ENCODE measurements around the gene KLHL7.

The KLHL7 gene

GRCh38 chr7:23210506-23210905 is 104.9 kb downstream of the KLHL7 start:
- no peaks in the 10 kb centered on the region for H4K20me1 ChIP-seq
- peaks cover 0 to 36% (median 0%) of the 10 kb centered on the region in 10 experiments; a peak in 8 of 20 replicates for H3K4me1 ChIP-seq
- peak overlapping the region in 2 of 11 experiments; percentile 7 to 65; a peak in 4 of 22 replicates for H3K4me2 ChIP-seq
- H3K9ac ChIP-seq = no peak overlapping the region
- H3K4me3 ChIP-seq = no peak overlapping the region
- no peaks in the 10 kb centered on the region for H3K27me3 ChIP-seq
- no peak for TF ChIP-seq Cebpa-rat (IDR thresholded peaks at IDR 0.05)
- peaks cover 0 to 11% (median 9%) of the 10 kb centered on the region in 11 experiments; a peak in 15 of 22 replicates for H3K36me3 ChIP-seq
- H3K27ac ChIP-seq = no peak overlapping the region
- H3K9me3 ChIP-seq (replicated peaks in 1 of 11) = peaks cover 0 to 10% (median 8%) of the 10 kb centered on the region in 11 experiments; a peak in 12 of 22 replicates

DNA sequence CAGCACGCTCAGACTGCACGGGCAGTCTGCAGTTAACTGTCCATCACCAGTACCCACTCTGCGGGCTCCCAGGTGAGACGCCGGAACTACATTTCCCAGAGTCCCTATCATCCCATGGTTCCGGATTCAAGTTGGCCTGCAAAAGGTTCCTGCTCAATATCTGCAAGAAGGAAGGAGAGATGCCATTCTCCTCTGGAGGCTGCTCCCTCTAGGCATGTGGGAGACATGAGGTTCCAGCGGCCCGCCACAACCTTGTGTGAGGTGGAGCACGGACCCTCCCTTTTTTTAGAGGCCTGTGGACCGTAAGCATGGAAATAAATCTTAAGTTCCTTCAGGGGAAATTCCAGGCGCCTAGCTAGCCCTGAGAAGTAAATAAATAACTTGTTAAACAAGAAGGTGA is 106.0 kb downstream of the KLHL7 start:
- H3K27ac ChIP-seq = no peak overlapping the region
- no peak overlapping the region for H3K4me3 ChIP-seq
- H3K36me3 ChIP-seq = peaks cover 0 to under 1% (median 0%) of the 10 kb centered on the region in 11 experiments; a peak in 1 of 22 replicates
- H3K4me1 ChIP-seq = peaks cover 0 to 46% (median 0%) of the 10 kb centered on the region in 10 experiments; a peak in 8 of 20 replicates
- no peak for TF ChIP-seq Cebpa-rat (IDR thresholded peaks at IDR 0.05)
- H3K27me3 ChIP-seq = no peaks in the 10 kb centered on the region
- no peak overlapping the region for H3K9ac ChIP-seq
- no peaks in the 10 kb centered on the region for H4K20me1 ChIP-seq
- H3K4me2 ChIP-seq = no peak overlapping the region
- H3K9me3 ChIP-seq (replicated peaks in 1 of 11) = no peaks in the 10 kb centered on the region

DNA sequence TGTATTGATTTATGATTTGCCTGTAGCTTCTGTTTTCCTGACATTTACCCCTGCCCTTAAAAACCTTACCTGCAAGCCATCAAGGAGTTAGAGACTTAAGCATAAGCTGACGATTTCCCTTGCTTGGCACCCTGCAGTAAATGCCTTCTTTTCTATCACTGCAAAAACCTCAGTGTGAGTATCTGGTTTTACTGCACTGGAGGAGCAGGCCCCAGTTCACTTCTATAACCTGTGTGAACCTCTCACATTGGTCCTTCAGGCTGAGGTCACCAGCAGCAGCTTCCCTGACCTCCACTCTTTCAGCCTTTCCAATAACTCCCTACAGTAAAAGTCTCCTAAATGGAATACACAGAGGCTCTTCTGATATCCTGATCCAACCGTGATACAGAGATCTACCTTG is 106.8 kb downstream of the KLHL7 start:
- no peaks in the 10 kb centered on the region for H4K20me1 ChIP-seq
- peak overlapping the region in 1 of 11 experiments; percentile 48; a peak in 1 of 22 replicates for H3K4me2 ChIP-seq
- H3K27ac ChIP-seq = no peak overlapping the region; a peak in 1 of 22 replicates
- H3K9ac ChIP-seq = no peak overlapping the region
- TF ChIP-seq Cebpa-rat (IDR thresholded peaks at IDR 0.05) = no peak
- H3K4me3 ChIP-seq = no peak overlapping the region
- no peaks in the 10 kb centered on the region for H3K27me3 ChIP-seq
- no peaks in the 10 kb centered on the region for H3K36me3 ChIP-seq
- peaks cover 0 to 51% (median 0%) of the 10 kb centered on the region in 10 experiments; a peak in 8 of 20 replicates for H3K4me1 ChIP-seq
- H3K9me3 ChIP-seq (replicated peaks in 1 of 11) = no peaks in the 10 kb centered on the region

DNA sequence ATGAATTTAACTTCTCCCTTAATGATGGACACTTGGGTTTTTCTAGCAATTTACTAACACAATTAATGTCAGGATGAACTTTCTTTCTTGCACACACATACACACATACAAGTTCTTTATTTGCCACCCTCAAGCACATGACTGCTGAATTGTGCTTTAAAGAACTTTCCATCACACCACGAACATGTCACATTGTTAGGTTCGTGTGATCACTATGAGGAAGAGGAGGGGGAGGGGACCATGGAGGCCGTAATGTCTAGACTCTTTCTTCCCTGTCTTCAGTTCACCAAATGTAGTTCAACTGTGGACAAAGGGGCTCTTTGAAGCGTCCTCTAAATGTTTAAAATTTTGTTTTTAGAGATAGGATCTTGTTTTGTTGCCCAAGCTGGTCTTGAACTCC is 107.3 kb downstream of the KLHL7 start:
- peaks cover 0 to 50% (median 0%) of the 10 kb centered on the region in 10 experiments; a peak in 8 of 20 replicates for H3K4me1 ChIP-seq
- H3K4me3 ChIP-seq = no peak overlapping the region
- H3K36me3 ChIP-seq = no peaks in the 10 kb centered on the region
- H3K9me3 ChIP-seq (replicated peaks in 1 of 11) = no peaks in the 10 kb centered on the region
- H4K20me1 ChIP-seq = no peaks in the 10 kb centered on the region
- no peak overlapping the region; a peak in 1 of 22 replicates for H3K27ac ChIP-seq
- no peaks in the 10 kb centered on the region for H3K27me3 ChIP-seq
- no peak overlapping the region for H3K9ac ChIP-seq
- peak overlapping the region in 1 of 11 experiments; percentile 48; a peak in 1 of 22 replicates for H3K4me2 ChIP-seq
- TF ChIP-seq Cebpa-rat (IDR thresholded peaks at IDR 0.05) = no peak

- Histone ChIP-seq H3K4me2 (no peak overlapping the region), H3K9me3 (replicated peaks in 1 of 11) (no peaks in the 10 kb centered on the region), H3K27me3 (no peaks in the 10 kb centered on the region), H3K4me1 (peaks cover 0 to 41% (median 0%) of the 10 kb centered on the region in 10 experiments; a peak in 4 of 20 replicates), H3K4me3 (no peak overlapping the region), H4K20me1 (no peaks in the 10 kb centered on the region), H3K27ac (no peak overlapping the region), H3K36me3 (no peaks in the 10 kb centered on the region), H3K9ac (no peak overlapping the region)
- no peak for TF ChIP-seq Cebpa-rat (IDR thresholded peaks at IDR 0.05)
These were observed 108.2 kb downstream of the KLHL7 start for GRCh38 chr7:23213755-23214154.

GRCh38 chr7:23214423-23214822 is 108.8 kb downstream of the KLHL7 start:
- H4K20me1 ChIP-seq = no peaks in the 10 kb centered on the region
- peaks cover 0 to 39% (median 0%) of the 10 kb centered on the region in 10 experiments; a peak in 4 of 20 replicates for H3K4me1 ChIP-seq
- H3K4me2 ChIP-seq = no peak overlapping the region
- H3K27me3 ChIP-seq = no peaks in the 10 kb centered on the region
- no peak for TF ChIP-seq Cebpa-rat (IDR thresholded peaks at IDR 0.05)
- no peaks in the 10 kb centered on the region for H3K9me3 ChIP-seq (replicated peaks in 1 of 11)
- H3K27ac ChIP-seq = no peak overlapping the region; a peak in 1 of 22 replicates
- no peaks in the 10 kb centered on the region for H3K36me3 ChIP-seq
- H3K9ac ChIP-seq = no peak overlapping the region
- no peak overlapping the region for H3K4me3 ChIP-seq

- no peak for TF ChIP-seq Cebpa-rat (IDR thresholded peaks at IDR 0.05)
- no peak overlapping the region for H3K9ac ChIP-seq
- no peak overlapping the region for H3K4me3 ChIP-seq
- no peaks in the 10 kb centered on the region for H4K20me1 ChIP-seq
- H3K27me3 ChIP-seq = no peaks in the 10 kb centered on the region
- no peak overlapping the region for H3K4me2 ChIP-seq
- H3K36me3 ChIP-seq = no peaks in the 10 kb centered on the region
- peaks cover 0 to 39% (median 0%) of the 10 kb centered on the region in 10 experiments; a peak in 4 of 20 replicates for H3K4me1 ChIP-seq
- H3K27ac ChIP-seq = no peak overlapping the region; a peak in 1 of 22 replicates
- H3K9me3 ChIP-seq (replicated peaks in 1 of 11) = no peaks in the 10 kb centered on the region
These were observed 109.4 kb downstream of the KLHL7 start for GRCh38 chr7:23214938-23215337.

- peaks cover 0 to 30% (median 0%) of the 10 kb centered on the region in 10 experiments; a peak in 3 of 20 replicates for H3K4me1 ChIP-seq
- H3K4me2 ChIP-seq = peak overlapping the region in 2 of 11 experiments; percentile 1 to 54; a peak in 2 of 22 replicates
- no peak overlapping the region for H3K4me3 ChIP-seq
- no peaks in the 10 kb centered on the region for H4K20me1 ChIP-seq
- H3K36me3 ChIP-seq = no peaks in the 10 kb centered on the region
- no peak for TF ChIP-seq Cebpa-rat (IDR thresholded peaks at IDR 0.05)
- no peak overlapping the region for H3K9ac ChIP-seq
- H3K27me3 ChIP-seq = no peaks in the 10 kb centered on the region
- H3K27ac ChIP-seq = peak overlapping the region in 2 of 11 experiments; percentile 29 to 73; a peak in 2 of 22 replicates
- no peaks in the 10 kb centered on the region for H3K9me3 ChIP-seq (replicated peaks in 1 of 11)
These were observed 110.4 kb downstream of the KLHL7 start for GRCh38 chr7:23216021-23216420.

GRCh38 chr7:23218196-23218595 is 112.6 kb downstream of the KLHL7 start:
- Histone ChIP-seq H3K4me3 (no peak overlapping the region), H3K4me1 (peaks cover 0 to 18% (median 0%) of the 10 kb centered on the region in 10 experiments; a peak in 3 of 20 replicates), H3K27me3 (no peaks in the 10 kb centered on the region), H3K9ac (no peak overlapping the region), H3K9me3 (replicated peaks in 1 of 11) (no peaks in the 10 kb centered on the region; a peak in 1 of 22 replicates), H3K27ac (no peak overlapping the region), H3K4me2 (no peak overlapping the region), H3K36me3 (no peaks in the 10 kb centered on the region), H4K20me1 (no peaks in the 10 kb centered on the region)
- no peak for TF ChIP-seq Cebpa-rat (IDR thresholded peaks at IDR 0.05)
